Panc1 (cell line): ENCODE measurements around the gene FHIT. TPM values are rescaled to one million over a fixed set of nuclear protein-coding genes. Genes with fewer than 3 reads are reported as not detected.

Experiments
- ATAC-seq: fragments of 200-7000 bp; cut with Tn5 transposase; 2 replicates; pipeline ENCODE4 v1.9.1; 2020; ENCODE audit warnings: mild to moderate bottlenecking, moderate library complexity
- BruUV-seq: library from RNA; stranded (reverse); fragments of 400-500 nt; replicated peaks from 2 replicates; lab custom pipeline; 2021; lab: Mats Ljungman, UMichigan
- CTCF ChIA-PET: fragments of 300-600 bp; sonication (Branson Sonifier 250); formaldehyde crosslinking; loops from one replicate; lab custom pipeline; 2022; ENCODE audit warnings: antibody characterized with exemption; lab: Charles Lee
- POLR2A ChIA-PET: fragments of 300-600 bp; sonication (Branson Sonifier 250); formaldehyde crosslinking; loops from one replicate; lab custom pipeline; 2022; ENCODE audit warnings: antibody characterized with exemption; lab: Charles Lee
- DNase-seq: peaks from one replicate; pipeline ENCODE4 v3.0.0-alpha.2; 2010; ENCODE audit warnings: low read depth, low spot score
- H3K27ac ChIP-seq: 2 replicates; pipeline ENCODE4 v1.5.1; 2011; ENCODE audit warnings: mild to moderate bottlenecking, low read length, inconsistent platforms
- H3K27me3 ChIP-seq: fragments of 200-500 bp; sonication (Bioruptor generic); 2 replicates; pipeline ENCODE4 v1.6.0; 2014; ENCODE audit warnings: low read length, inconsistent platforms; ENCODE audit not compliant: control insufficient read depth, insufficient read depth
- H3K36me3 ChIP-seq: fragments of 200-500 bp; sonication (Bioruptor generic); 2 replicates; pipeline ENCODE4 v1.5.1; 2014; ENCODE audit warnings: inconsistent platforms, mild to moderate bottlenecking, low read length, moderate library complexity; ENCODE audit not compliant: control insufficient read depth, insufficient read depth
- H3K4me1 ChIP-seq: 2 replicates; pipeline ENCODE4 v1.5.1; 2011; ENCODE audit warnings: inconsistent platforms, mild to moderate bottlenecking, low read length, moderate library complexity; ENCODE audit not compliant: control insufficient read depth, insufficient read depth
- H3K4me3 ChIP-seq, 2 experiments: 2 replicates each; pipeline ENCODE4 v1.5.1; 2011 to 2012; ENCODE audit warnings: low read depth in 2 of 2, low read length in 2 of 2, mild to moderate bottlenecking in 2 of 2, inconsistent platforms in 1 of 2, moderate library complexity in 1 of 2
- H3K9me3 ChIP-seq: fragments of 200-500 bp; sonication (Bioruptor generic); 2 replicates; pipeline ENCODE4 v1.5.1; 2014; ENCODE audit warnings: low read depth, mild to moderate bottlenecking, inconsistent platforms, low read length, moderate library complexity; ENCODE audit not compliant: control insufficient read depth, insufficient read depth
- CTCF ChIP-seq: fragments of 450-650 bp; IDR thresholded peaks from 2 replicates; pipeline ENCODE4 v1.5.1; 2017; ENCODE audit warnings: mild to moderate bottlenecking
- POLR2AphosphoS5 ChIP-seq: IDR thresholded peaks from 2 replicates; pipeline ENCODE4 v1.6.1; 2012; ENCODE audit warnings: mild to moderate bottlenecking, low read depth, low read length, moderate library complexity
- REST ChIP-seq, 2 experiments: IDR thresholded peaks; 2 replicates each; pipeline ENCODE4 v1.6.1; 2011 to 2012; ENCODE audit warnings: low read depth in 2 of 2, control low read depth in 1 of 2, low read length in 1 of 2, mild to moderate bottlenecking in 1 of 2, moderate library complexity in 1 of 2; ENCODE audit not compliant: insufficient read depth in 1 of 2
- SIN3A ChIP-seq: IDR thresholded peaks from 2 replicates; pipeline ENCODE4 v1.6.1; 2012; ENCODE audit warnings: low read depth, mild to moderate bottlenecking, low read length, moderate library complexity, borderline replicate concordance; ENCODE audit not compliant: insufficient read depth
- TCF7L2 ChIP-seq: IDR thresholded peaks from 2 replicates; pipeline ENCODE4 v1.6.1; 2011; ENCODE audit warnings: mild to moderate bottlenecking, low read depth, low read length, inconsistent platforms
- in situ Hi-C: cut with HindIII; loops from 2 replicates; pipeline ENCODE4 v1.10.0; 2016; ENCODE audit warnings: low sequenced_read_pairs, low pct_unique_long_range_greater_than_20kb
- intact Hi-C: fragments of 100-400 bp; cut with micrococcal nuclease; formaldehyde crosslinking; loops from one replicate; pipeline ENCODE4 v1.10.0; 2022; ENCODE audit not compliant: unreplicated experiment
- total RNA-seq: library from RNA; stranded (reverse); gene quantifications from one replicate; pipeline ENCODE4 v1.2.1, GENCODE V29; 2021; ENCODE audit not compliant: unreplicated experiment

Gene FHIT
- total RNA-seq, 1 experiment from 2014 or later = 2.2 TPM

GRCh38 chr3:60215946-60216345 is 1035.3 kb downstream of the FHIT start:
- no peak overlapping the region for H3K4me3 ChIP-seq
- H3K9me3 ChIP-seq = no peaks in the 10 kb centered on the region
- POLR2A ChIA-PET = no interaction called here
- no TSS peak for BruUV-seq
- no peaks in the 10 kb centered on the region for H3K4me1 ChIP-seq
- no peak overlapping the region for H3K27ac ChIP-seq
- ATAC-seq = no peak
- intact Hi-C loops (no loop called here), in situ Hi-C loops (no loop called here)
- DNase-seq = no peak
- CTCF ChIA-PET = no interaction called here
- TF ChIP-seq SIN3A = no peak
- no peak for TF ChIP-seq REST (IDR thresholded peaks at IDR 0.05; ENCODE audit: insufficient read depth in 1 of 2, low read depth in 2 of 2, low read length in 1 of 2)
- TF ChIP-seq TCF7L2 = no peak
- no peak for TF ChIP-seq CTCF
- no peak for TF ChIP-seq POLR2AphosphoS5
- no peaks in the 10 kb centered on the region for H3K36me3 ChIP-seq
- H3K27me3 ChIP-seq = no peaks in the 10 kb centered on the region

- ATAC-seq (no peak), DNase-seq (no peak)
- Histone ChIP-seq H3K36me3 (no peaks in the 10 kb centered on the region), H3K9me3 (no peaks in the 10 kb centered on the region), H3K27ac (no peak overlapping the region), H3K4me3 (no peak overlapping the region), H3K27me3 (no peaks in the 10 kb centered on the region), H3K4me1 (no peaks in the 10 kb centered on the region)
- POLR2A ChIA-PET = no interaction called here
- in situ Hi-C loops (no loop called here), intact Hi-C loops (no loop called here)
- BruUV-seq = no TSS peak
- CTCF ChIA-PET = no interaction called here
- no peak for TF ChIP-seq SIN3A
- TF ChIP-seq CTCF = no peak
- TF ChIP-seq POLR2AphosphoS5 = no peak
- no peak for TF ChIP-seq REST (IDR thresholded peaks at IDR 0.05; ENCODE audit: insufficient read depth in 1 of 2, low read depth in 2 of 2, low read length in 1 of 2)
- TF ChIP-seq TCF7L2 = no peak
These were observed 1043.3 kb downstream of the FHIT start for GRCh38 chr3:60207905-60208304.
